Smooth muscle cell (in vitro differentiated cells): Measurements from ENCODE around the gene SECTM1. TPM values are rescaled to one million over a fixed set of nuclear protein-coding genes. Genes with fewer than 3 reads are reported as not detected.

Source experiments
- DNase-seq: peaks from one replicate; lab custom pipeline; 2025; ENCODE audit not compliant: unreplicated experiment; lab: John Stamatoyannopoulos, UW
- H2AFZ ChIP-seq: fragments of 200-600 bp; sonication (generic); 2 replicates; pipeline ENCODE4 v1.6.0; 2016; ENCODE audit warnings: antibody characterized with exemption, low read depth, mild to moderate bottlenecking
- H3F3A ChIP-seq: fragments of 200-600 bp; sonication (generic); 2 replicates; pipeline ENCODE4 v1.6.0; 2017; ENCODE audit warnings: antibody characterized with exemption, low read depth
- H3K27ac ChIP-seq: fragments of 200-600 bp; sonication (generic); 2 replicates; pipeline ENCODE4 v1.5.1; 2016; ENCODE audit warnings: low read depth, mild to moderate bottlenecking
- H3K27me3 ChIP-seq: fragments of 200-600 bp; sonication (generic); 2 replicates; pipeline ENCODE4 v1.6.1; 2016; ENCODE audit warnings: low read depth, mild to moderate bottlenecking
- H3K36me3 ChIP-seq: fragments of 200-600 bp; sonication (generic); 2 replicates; pipeline ENCODE4 v1.5.1; 2016; ENCODE audit warnings: low read depth
- H3K4me1 ChIP-seq: fragments of 200-600 bp; sonication (generic); 2 replicates; pipeline ENCODE4 v1.5.1; 2016; ENCODE audit warnings: low read depth
- H3K4me2 ChIP-seq: fragments of 200-600 bp; sonication (generic); 2 replicates; pipeline ENCODE4 v1.6.0; 2016; ENCODE audit warnings: mild to moderate bottlenecking
- H3K4me3 ChIP-seq: fragments of 200-600 bp; sonication (generic); 2 replicates; pipeline ENCODE4 v1.5.1; 2016; ENCODE audit warnings: mild to moderate bottlenecking
- H3K79me2 ChIP-seq: fragments of 200-600 bp; sonication (generic); 2 replicates; pipeline ENCODE4 v1.6.0; 2016; ENCODE audit warnings: low read depth, mild to moderate bottlenecking
- H3K9ac ChIP-seq: fragments of 200-600 bp; sonication (generic); 2 replicates; pipeline ENCODE4 v1.6.0; 2016; ENCODE audit warnings: low read depth
- H3K9me3 ChIP-seq: fragments of 200-600 bp; sonication (generic); replicated peaks from 2 replicates; pipeline ENCODE4 v1.5.1; 2016; ENCODE audit warnings: low read depth
- H4K20me1 ChIP-seq: fragments of 200-600 bp; sonication (generic); 2 replicates; pipeline ENCODE4 v1.6.0; 2016; ENCODE audit warnings: low read depth
- CTCF ChIP-seq: fragments of 200-600 bp; sonication (generic); IDR thresholded peaks from 2 replicates; pipeline ENCODE4 v1.5.1; 2017; ENCODE audit warnings: borderline replicate concordance, mild to moderate bottlenecking, antibody characterized with exemption; ENCODE audit not compliant: insufficient read depth, poor library complexity, severe bottlenecking
- WGBS: methylation state at CpG from one replicate; pipeline ENCODE4 v1.1.7; 2016; ENCODE audit warnings: low lambda C conversion rate; 5-methylcytosine and 5-hydroxymethylcytosine counted together
- polyA plus RNA-seq: library from polyadenylated mRNA; unstranded; fragments of >200 nt; fragmentation: Nextera tagmentation; extraction: Ambion mirVana; gene quantifications from 2 replicates; pipeline ENCODE4 v1.2.1, GENCODE V29; 2016
- total RNA-seq: library from RNA; depleted of rRNA; stranded (reverse); fragments of >200 nt; gene quantifications from 2 replicates; pipeline ENCODE4 v1.2.3, GENCODE V29; 2014

SECTM1 gene
- total and polyA plus RNA-seq, 2 experiments from 2014 or later: 0.49 TPM; not detected in 1

GRCh38 chr17:82282239-82283207 lies 51.0 kb downstream of the SECTM1 start:
- Histone ChIP-seq H4K20me1 (no peaks in the 10 kb centered on the region), H3K9ac (no peak overlapping the region), H3K79me2 (no peaks in the 10 kb centered on the region), H3K4me1 (no peaks in the 10 kb centered on the region), H3K36me3 (no peaks in the 10 kb centered on the region), H3K4me2 (no peak overlapping the region), H2AFZ (no peak overlapping the region), H3K27me3 (no peaks in the 10 kb centered on the region), H3K9me3 (no peaks in the 10 kb centered on the region), H3K27ac (no peak overlapping the region), H3K4me3 (no peak overlapping the region), H3F3A (no peaks in the 10 kb centered on the region)
- WGBS: 91% methylated on average over 25 of the region's 25 CpGs
- no peak for DNase-seq
- TF ChIP-seq CTCF: no peak

- Histone ChIP-seq H3K9ac (no peak overlapping the region), H3K4me3 (no peak overlapping the region), H3K79me2 (no peaks in the 10 kb centered on the region), H3K4me2 (no peak overlapping the region), H3K36me3 (no peaks in the 10 kb centered on the region), H3K9me3 (no peaks in the 10 kb centered on the region), H3K4me1 (no peaks in the 10 kb centered on the region), H3K27ac (no peak overlapping the region), H2AFZ (no peak overlapping the region), H3F3A (no peaks in the 10 kb centered on the region), H3K27me3 (no peaks in the 10 kb centered on the region), H4K20me1 (no peaks in the 10 kb centered on the region)
- TF ChIP-seq CTCF: no peak
- 84% methylated on average over 22 of the region's 22 CpGs for WGBS
- DNase-seq: no peak
Measured at GRCh38 chr17:82281502-82282238, 51.9 kb downstream of the SECTM1 start.

- Histone ChIP-seq H3K4me3 (no peak overlapping the region), H3F3A (no peaks in the 10 kb centered on the region), H3K36me3 (no peaks in the 10 kb centered on the region), H3K27ac (no peak overlapping the region), H3K9me3 (no peaks in the 10 kb centered on the region), H3K4me1 (no peaks in the 10 kb centered on the region), H3K27me3 (no peaks in the 10 kb centered on the region), H4K20me1 (no peaks in the 10 kb centered on the region), H3K9ac (no peak overlapping the region), H2AFZ (no peak overlapping the region), H3K79me2 (no peaks in the 10 kb centered on the region), H3K4me2 (no peak overlapping the region)
- TF ChIP-seq CTCF: no peak
- 92% methylated on average over 7 of the region's 7 CpGs for WGBS
- no peak for DNase-seq
Measured at GRCh38 chr17:82281076-82281475, 52.5 kb downstream of the SECTM1 start.
